ENCODE data around the gene PAQR5.

PAQR5 gene

GRCh38 chr15:69320977-69321554 is 22.4 kb downstream of the PAQR5 start:
- Histone ChIP-seq H3K4me3 (replicated peaks; ENCODE audit: low read depth, low read length) (no peak overlapping the region), H3K27me3 (replicated peaks; ENCODE audit: control insufficient read depth, insufficient read depth, low read length) (peaks cover 3% of the 10 kb centered on the region; the same call in 1 of the 2 replicates), H3K36me3 (ENCODE audit: control insufficient read depth, insufficient read depth, low read length) (no peaks in the 10 kb centered on the region)
- TF ChIP-seq, protein P1, sequence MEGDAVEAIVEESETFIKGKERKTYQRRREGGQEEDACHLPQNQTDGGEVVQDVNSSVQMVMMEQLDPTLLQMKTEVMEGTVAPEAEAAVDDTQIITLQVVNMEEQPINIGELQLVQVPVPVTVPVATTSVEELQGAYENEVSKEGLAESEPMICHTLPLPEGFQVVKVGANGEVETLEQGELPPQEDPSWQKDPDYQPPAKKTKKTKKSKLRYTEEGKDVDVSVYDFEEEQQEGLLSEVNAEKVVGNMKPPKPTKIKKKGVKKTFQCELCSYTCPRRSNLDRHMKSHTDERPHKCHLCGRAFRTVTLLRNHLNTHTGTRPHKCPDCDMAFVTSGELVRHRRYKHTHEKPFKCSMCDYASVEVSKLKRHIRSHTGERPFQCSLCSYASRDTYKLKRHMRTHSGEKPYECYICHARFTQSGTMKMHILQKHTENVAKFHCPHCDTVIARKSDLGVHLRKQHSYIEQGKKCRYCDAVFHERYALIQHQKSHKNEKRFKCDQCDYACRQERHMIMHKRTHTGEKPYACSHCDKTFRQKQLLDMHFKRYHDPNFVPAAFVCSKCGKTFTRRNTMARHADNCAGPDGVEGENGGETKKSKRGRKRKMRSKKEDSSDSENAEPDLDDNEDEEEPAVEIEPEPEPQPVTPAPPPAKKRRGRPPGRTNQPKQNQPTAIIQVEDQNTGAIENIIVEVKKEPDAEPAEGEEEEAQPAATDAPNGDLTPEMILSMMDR (IDR thresholded peaks at IDR 0.05; ENCODE audit: insufficient read depth, low read length, poor library complexity, severe bottlenecking) = no peak
- no peak for DNase-seq (ENCODE audit: extremely low read depth, insufficient read length)

DNA sequence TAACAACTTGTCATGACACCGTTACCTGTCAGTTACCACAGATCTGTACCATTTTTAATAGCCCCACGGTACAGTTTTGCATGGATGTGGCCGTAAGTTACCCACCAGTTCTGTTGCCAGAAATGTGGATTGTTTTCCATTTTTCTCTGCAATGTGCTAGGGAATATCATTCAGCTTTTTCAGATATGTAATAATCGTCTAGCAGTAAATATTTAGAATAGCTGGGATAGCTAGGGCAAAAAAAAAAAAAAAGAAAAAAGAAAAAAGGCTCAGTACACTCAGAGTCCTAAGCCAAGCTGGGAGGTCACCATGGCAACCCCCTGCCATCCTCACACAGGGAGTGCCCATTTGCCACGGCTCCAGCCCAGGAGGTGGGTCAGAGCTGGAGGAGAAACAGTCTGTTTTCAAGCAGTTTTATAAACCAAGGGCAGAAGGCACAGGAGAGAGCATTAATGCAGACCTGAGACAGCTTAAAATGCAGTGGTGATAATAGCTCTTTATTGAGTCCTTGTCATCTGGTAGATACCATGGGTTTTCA is 25.2 kb downstream of the PAQR5 start:
- Histone ChIP-seq H3K36me3 (ENCODE audit: control insufficient read depth, insufficient read depth, low read length) (no peaks in the 10 kb centered on the region), H3K4me3 (replicated peaks; ENCODE audit: low read depth, low read length) (no peak overlapping the region), H3K27me3 (replicated peaks; ENCODE audit: control insufficient read depth, insufficient read depth, low read length) (peaks cover 3% of the 10 kb centered on the region)
- DNase-seq (ENCODE audit: extremely low read depth, insufficient read length) = no peak
- TF ChIP-seq, protein P1 (IDR thresholded peaks at IDR 0.05; ENCODE audit: insufficient read depth, low read length, poor library complexity, severe bottlenecking) = no peak

DNA sequence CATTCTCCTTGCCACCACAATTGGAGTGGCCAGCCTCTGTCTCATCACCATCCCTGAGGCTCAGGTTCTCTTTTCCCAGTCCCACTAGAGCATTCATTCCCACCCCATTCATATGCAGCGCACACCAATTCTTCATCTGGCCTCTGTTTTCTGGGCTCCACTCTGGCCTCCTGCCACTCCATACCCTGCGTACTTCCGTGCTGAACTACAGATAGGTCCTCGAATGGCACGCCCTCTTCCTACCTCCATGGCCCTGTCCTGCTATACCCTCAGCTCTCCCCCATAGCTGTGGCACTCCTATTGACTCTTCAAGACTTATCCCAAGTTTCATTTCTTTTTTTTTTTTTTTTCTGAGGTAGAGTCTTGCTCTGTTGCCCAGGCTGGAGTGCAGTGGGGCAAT is 25.9 kb downstream of the PAQR5 start:
- DNase-seq (ENCODE audit: extremely low read depth, insufficient read length) = no peak
- peaks cover 3% of the 10 kb centered on the region for H3K27me3 ChIP-seq (replicated peaks; ENCODE audit: control insufficient read depth, insufficient read depth, low read length)
- H3K4me3 ChIP-seq (replicated peaks; ENCODE audit: low read depth, low read length) = no peak overlapping the region
- TF ChIP-seq, protein P1 (IDR thresholded peaks at IDR 0.05; ENCODE audit: insufficient read depth, low read length, poor library complexity, severe bottlenecking) = no peak
- no peaks in the 10 kb centered on the region for H3K36me3 ChIP-seq (ENCODE audit: control insufficient read depth, insufficient read depth, low read length)

DNA sequence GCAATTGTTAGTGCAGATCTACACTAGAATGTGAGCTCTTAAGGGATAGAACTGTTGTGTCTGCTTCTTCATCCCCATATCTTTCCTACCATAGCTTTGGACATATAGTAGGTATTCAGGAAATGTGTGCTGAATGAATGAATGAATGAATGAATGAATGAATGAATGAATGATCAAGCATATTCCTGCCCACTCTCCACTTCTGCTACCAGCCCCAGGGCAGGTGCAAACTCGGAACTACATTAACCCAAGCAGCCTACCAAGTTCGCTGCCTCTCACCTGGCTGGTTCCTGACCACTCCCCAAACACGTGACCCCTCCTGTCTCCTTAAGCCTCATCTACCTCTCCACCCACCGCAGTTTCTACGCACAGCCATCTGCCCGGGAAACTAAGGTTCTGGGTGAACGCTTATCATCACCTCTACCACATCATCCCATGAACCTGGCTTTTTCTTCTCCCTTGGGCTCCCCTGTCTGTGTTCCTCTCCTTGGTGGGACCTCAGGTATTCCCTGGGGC is 26.8 kb downstream of the PAQR5 start:
- no peaks in the 10 kb centered on the region for H3K36me3 ChIP-seq (ENCODE audit: control insufficient read depth, insufficient read depth, low read length)
- H3K27me3 ChIP-seq (replicated peaks; ENCODE audit: control insufficient read depth, insufficient read depth, low read length) = peaks cover 3% of the 10 kb centered on the region
- H3K4me3 ChIP-seq (replicated peaks; ENCODE audit: low read depth, low read length) = no peak overlapping the region
- TF ChIP-seq, protein P1 (IDR thresholded peaks at IDR 0.05; ENCODE audit: insufficient read depth, low read length, poor library complexity, severe bottlenecking) = no peak
- DNase-seq (ENCODE audit: extremely low read depth, insufficient read length) = no peak

DNA sequence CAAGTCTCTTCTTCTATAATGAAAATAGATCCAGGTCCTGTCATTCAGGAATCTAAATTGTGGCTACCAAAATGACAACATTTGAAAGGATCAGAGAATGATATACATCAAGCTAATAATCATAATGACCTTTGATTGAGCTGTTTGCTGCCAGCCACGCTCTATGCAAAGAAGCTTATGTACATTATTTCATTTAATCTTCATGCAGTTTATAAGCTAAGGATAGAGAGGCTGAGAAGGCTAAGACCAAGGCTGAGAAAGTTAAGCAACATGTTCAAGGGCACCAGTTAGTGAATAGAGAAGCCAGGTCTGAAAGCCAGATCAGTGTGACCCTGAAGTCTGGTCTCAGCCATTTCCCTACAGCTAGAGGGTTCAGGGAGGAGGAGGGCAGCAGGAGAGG is 29.4 kb downstream of the PAQR5 start:
- peaks cover 3% of the 10 kb centered on the region for H3K27me3 ChIP-seq (replicated peaks; ENCODE audit: control insufficient read depth, insufficient read depth, low read length)
- no peaks in the 10 kb centered on the region for H3K36me3 ChIP-seq (ENCODE audit: control insufficient read depth, insufficient read depth, low read length)

More for the DNA sequence above, 29.4 kb downstream of the PAQR5 start:
- H3K4me3 ChIP-seq (replicated peaks; ENCODE audit: low read depth, low read length) = no peak overlapping the region
- DNase-seq (ENCODE audit: extremely low read depth, insufficient read length) = no peak
- TF ChIP-seq, protein P1 (IDR thresholded peaks at IDR 0.05; ENCODE audit: insufficient read depth, low read length, poor library complexity, severe bottlenecking) = no peak

All from GM06990 (cell line).